Measurements from ENCODE around the gene DSP. TPM values are rescaled to one million over a fixed set of nuclear protein-coding genes. Genes with fewer than 3 reads are reported as not detected.

Gene DSP
- total and polyA plus RNA-seq, 4 donors, result 25.0 to 74.7 (median 34.1) TPM

DNA sequence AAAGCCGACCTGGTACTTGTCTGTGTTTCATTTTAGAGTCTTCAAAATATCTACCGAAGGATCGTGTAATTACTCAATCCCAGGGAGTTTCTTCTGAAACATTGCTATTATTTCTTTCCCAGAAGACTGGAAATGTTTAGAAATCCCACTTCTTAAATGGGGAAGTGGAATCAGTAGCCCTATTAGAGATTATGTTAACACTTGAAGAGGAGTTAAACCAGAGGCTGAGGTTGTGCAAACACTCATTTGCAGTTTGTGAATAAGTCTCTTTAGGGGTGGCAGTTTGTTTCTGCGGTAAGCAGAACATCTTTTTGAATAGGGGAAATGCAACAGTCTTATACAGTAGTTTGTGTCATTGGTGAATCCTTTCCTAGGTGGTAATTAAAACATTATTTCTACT lies 21.3 kb downstream of the DSP start:
- DNase-seq (ENCODE audit: low spot score), result no peak
- Histone ChIP-seq H3K27ac (ENCODE audit: low read depth in 1 of 2, low read length in 2 of 2) (no peak overlapping the region), H3K9ac (ENCODE audit: low read depth in 1 of 2, low read length in 2 of 2) (no peak overlapping the region), H3K4me3 (ENCODE audit: low read depth in 1 of 3, low read length in 3 of 3) (no peak overlapping the region), H3K36me3 (ENCODE audit: control insufficient read depth in 4 of 4, insufficient read depth in 3 of 4, low read depth in 1 of 4, low read length in 3 of 4) (peaks cover 4 to 42% (median 34%) of the 10 kb centered on the region in 4 donors), H3K9me3 (ENCODE audit: control insufficient read depth in 4 of 4, low read length in 3 of 4) (no peaks in the 10 kb centered on the region), H3K27me3 (ENCODE audit: control insufficient read depth in 4 of 4, insufficient read depth in 4 of 4, low read length in 3 of 4) (no peaks in the 10 kb centered on the region), H3K4me1 (ENCODE audit: control insufficient read depth in 4 of 4, insufficient read depth in 4 of 4, low read length in 3 of 4) (peaks cover 2 to 45% (median 27%) of the 10 kb centered on the region in 4 donors)
- TF ChIP-seq ZBTB33 (IDR thresholded peaks at IDR 0.05) (no peak), RXRA (IDR thresholded peaks at IDR 0.05) (no peak), YY1 (IDR thresholded peaks at IDR 0.05) (no peak), HNF4A (conservative IDR thresholded peaks at IDR 0.05) (no peak), FOXA2 (IDR thresholded peaks at IDR 0.05) (no peak), NR2F2 (IDR thresholded peaks at IDR 0.05) (no peak)
- TF ChIP-seq, protein P1, sequence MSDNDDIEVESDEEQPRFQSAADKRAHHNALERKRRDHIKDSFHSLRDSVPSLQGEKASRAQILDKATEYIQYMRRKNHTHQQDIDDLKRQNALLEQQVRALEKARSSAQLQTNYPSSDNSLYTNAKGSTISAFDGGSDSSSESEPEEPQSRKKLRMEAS (IDR thresholded peaks at IDR 0.05), result no peak
- TF ChIP-seq, protein P2, sequence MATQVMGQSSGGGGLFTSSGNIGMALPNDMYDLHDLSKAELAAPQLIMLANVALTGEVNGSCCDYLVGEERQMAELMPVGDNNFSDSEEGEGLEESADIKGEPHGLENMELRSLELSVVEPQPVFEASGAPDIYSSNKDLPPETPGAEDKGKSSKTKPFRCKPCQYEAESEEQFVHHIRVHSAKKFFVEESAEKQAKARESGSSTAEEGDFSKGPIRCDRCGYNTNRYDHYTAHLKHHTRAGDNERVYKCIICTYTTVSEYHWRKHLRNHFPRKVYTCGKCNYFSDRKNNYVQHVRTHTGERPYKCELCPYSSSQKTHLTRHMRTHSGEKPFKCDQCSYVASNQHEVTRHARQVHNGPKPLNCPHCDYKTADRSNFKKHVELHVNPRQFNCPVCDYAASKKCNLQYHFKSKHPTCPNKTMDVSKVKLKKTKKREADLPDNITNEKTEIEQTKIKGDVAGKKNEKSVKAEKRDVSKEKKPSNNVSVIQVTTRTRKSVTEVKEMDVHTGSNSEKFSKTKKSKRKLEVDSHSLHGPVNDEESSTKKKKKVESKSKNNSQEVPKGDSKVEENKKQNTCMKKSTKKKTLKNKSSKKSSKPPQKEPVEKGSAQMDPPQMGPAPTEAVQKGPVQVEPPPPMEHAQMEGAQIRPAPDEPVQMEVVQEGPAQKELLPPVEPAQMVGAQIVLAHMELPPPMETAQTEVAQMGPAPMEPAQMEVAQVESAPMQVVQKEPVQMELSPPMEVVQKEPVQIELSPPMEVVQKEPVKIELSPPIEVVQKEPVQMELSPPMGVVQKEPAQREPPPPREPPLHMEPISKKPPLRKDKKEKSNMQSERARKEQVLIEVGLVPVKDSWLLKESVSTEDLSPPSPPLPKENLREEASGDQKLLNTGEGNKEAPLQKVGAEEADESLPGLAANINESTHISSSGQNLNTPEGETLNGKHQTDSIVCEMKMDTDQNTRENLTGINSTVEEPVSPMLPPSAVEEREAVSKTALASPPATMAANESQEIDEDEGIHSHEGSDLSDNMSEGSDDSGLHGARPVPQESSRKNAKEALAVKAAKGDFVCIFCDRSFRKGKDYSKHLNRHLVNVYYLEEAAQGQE (IDR thresholded peaks at IDR 0.05), result no peak
- WGBS, result 85% methylated on average over 4 of the region's 4 CpGs

DNA sequence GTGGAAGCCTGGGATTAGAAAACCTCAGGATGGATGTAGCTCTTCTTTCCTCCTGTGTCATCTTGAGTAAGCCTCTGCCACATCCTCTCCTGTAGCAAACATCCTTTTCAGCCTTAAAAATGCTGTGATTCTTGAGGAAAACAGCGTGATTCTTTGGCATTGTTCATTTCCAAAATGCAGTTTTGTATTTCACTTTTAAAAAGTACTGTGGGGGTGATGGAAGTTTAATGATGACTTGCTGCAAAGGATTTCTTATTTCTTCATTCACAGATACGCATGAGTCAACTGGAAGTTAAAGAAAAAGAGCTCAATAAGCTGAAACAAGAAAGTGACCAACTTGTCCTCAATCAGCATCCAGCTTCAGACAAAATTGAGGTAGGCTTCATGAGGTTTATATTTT lies 24.6 kb downstream of the DSP start:
- 92% methylated on average over 2 of the region's 2 CpGs for WGBS
- Histone ChIP-seq H3K4me1 (ENCODE audit: control insufficient read depth in 4 of 4, insufficient read depth in 4 of 4, low read length in 3 of 4) (peaks cover 0 to 17% (median 10%) of the 10 kb centered on the region in 4 donors), H3K27me3 (ENCODE audit: control insufficient read depth in 4 of 4, insufficient read depth in 4 of 4, low read length in 3 of 4) (no peaks in the 10 kb centered on the region), H3K9ac (ENCODE audit: low read depth in 1 of 2, low read length in 2 of 2) (no peak overlapping the region), H3K36me3 (ENCODE audit: control insufficient read depth in 4 of 4, insufficient read depth in 3 of 4, low read depth in 1 of 4, low read length in 3 of 4) (peaks cover 7 to 72% (median 60%) of the 10 kb centered on the region in 4 donors), H3K9me3 (ENCODE audit: control insufficient read depth in 4 of 4, low read length in 3 of 4) (no peaks in the 10 kb centered on the region), H3K4me3 (ENCODE audit: low read depth in 1 of 3, low read length in 3 of 3) (no peak overlapping the region), H3K27ac (ENCODE audit: low read depth in 1 of 2, low read length in 2 of 2) (no peak overlapping the region)
- TF ChIP-seq ZBTB33 (IDR thresholded peaks at IDR 0.05) (no peak), HNF4A (conservative IDR thresholded peaks at IDR 0.05) (no peak), JUND (IDR thresholded peaks at IDR 0.05) (no peak), FOXA2 (IDR thresholded peaks at IDR 0.05) (no peak), HNF4G (IDR thresholded peaks at IDR 0.05) (no peak), FOXA1 (IDR thresholded peaks at IDR 0.05) (no peak), YY1 (IDR thresholded peaks at IDR 0.05) (no peak), RAD21 (IDR thresholded peaks at IDR 0.05) (no peak), GABPA (IDR thresholded peaks at IDR 0.05 in 1 of 2, conservative IDR thresholded peaks at IDR 0.05 in 1 of 2) (no peak), TAF1 (conservative IDR thresholded peaks at IDR 0.05) (no peak), SP1 (IDR thresholded peaks at IDR 0.05) (no peak), NR2F2 (IDR thresholded peaks at IDR 0.05) (no peak), RXRA (IDR thresholded peaks at IDR 0.05) (no peak), EGR1 (IDR thresholded peaks at IDR 0.05; ENCODE audit: low read depth in 2 of 2) (no peak)
- TF ChIP-seq, protein P2 (IDR thresholded peaks at IDR 0.05), result no peak
- TF ChIP-seq, protein P3, sequence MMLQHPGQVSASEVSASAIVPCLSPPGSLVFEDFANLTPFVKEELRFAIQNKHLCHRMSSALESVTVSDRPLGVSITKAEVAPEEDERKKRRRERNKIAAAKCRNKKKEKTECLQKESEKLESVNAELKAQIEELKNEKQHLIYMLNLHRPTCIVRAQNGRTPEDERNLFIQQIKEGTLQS (IDR thresholded peaks at IDR 0.05), result no peak
- TF ChIP-seq, protein P1 (IDR thresholded peaks at IDR 0.05), result no peak
- TF ChIP-seq, protein P4, sequence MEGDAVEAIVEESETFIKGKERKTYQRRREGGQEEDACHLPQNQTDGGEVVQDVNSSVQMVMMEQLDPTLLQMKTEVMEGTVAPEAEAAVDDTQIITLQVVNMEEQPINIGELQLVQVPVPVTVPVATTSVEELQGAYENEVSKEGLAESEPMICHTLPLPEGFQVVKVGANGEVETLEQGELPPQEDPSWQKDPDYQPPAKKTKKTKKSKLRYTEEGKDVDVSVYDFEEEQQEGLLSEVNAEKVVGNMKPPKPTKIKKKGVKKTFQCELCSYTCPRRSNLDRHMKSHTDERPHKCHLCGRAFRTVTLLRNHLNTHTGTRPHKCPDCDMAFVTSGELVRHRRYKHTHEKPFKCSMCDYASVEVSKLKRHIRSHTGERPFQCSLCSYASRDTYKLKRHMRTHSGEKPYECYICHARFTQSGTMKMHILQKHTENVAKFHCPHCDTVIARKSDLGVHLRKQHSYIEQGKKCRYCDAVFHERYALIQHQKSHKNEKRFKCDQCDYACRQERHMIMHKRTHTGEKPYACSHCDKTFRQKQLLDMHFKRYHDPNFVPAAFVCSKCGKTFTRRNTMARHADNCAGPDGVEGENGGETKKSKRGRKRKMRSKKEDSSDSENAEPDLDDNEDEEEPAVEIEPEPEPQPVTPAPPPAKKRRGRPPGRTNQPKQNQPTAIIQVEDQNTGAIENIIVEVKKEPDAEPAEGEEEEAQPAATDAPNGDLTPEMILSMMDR (IDR thresholded peaks at IDR 0.05; ENCODE audit: low read depth, low read length, missing input control), result no peak
- no peak for DNase-seq (ENCODE audit: low spot score)

Data from liver (tissue), 9 donors.